ENCODE results near the gene NKX2-1. TPM values are rescaled to one million over a fixed set of nuclear protein-coding genes. Genes with fewer than 3 reads are reported as not detected.

Gene NKX2-1
- total RNA-seq, 1 donor from 2014 or later, result not detected

DNA sequence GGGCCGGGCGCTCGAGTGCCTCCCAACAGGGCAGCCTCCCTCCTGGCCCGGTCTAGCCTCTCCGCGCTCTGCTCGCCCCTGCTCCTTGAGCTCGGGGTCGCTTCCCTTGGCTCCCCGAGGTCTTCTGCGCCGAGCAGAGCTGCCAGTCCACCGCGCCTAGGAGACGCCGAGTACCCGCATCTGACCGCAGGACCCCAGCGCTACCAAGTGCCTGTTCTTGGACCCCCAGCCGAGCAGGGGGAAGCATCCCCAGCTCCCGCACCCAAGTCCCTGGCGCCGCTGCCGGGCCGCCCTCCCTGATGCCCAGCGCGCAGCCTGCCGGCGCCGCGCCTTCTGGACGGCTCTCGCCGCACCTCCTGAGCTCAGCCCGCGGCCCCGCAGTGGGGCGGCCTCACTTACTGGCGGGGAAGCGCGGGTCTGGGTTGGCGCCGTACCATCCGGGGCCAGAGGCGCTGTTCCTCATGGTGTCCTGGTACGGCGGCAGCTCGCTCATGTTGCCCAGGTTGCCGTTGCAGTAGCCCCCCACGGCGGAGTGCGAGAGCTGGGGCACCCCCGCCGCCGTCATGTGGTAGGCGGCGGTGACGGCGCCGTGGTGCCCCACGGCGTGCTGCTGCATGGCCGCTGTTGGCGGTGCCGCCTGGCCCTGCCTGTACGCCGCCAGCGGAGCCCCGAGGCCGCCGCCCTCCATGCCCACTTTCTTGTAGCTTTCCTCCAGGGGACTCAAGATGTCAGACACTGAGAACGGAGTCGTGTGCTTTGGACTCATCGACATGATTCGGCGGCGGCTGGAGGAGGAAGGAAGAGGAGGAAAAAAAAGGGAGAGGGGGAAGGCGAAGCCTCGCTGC lies 1.2 kb downstream of the NKX2-1 start:
- intact Hi-C loops (cut with DNase I), result loop anchor here (10.0 kb wide), 1 partner anchor 146 kb away; the partner anchor contains the start of gene PAX9
- no peaks in the 10 kb centered on the region for H3K9me3 ChIP-seq
- no peak for DNase-seq (ENCODE audit: low spot score in 2 of 2)
- H3K4me1 ChIP-seq, result peaks cover 6 to 32% of the 10 kb centered on the region in 2 donors
- peaks cover 36% of the 10 kb centered on the region for H3K27me3 ChIP-seq
- peak overlapping the region; percentile 48 to 52 for H3K4me3 ChIP-seq
- H3K27ac ChIP-seq, result no peak overlapping the region
- no peaks in the 10 kb centered on the region for H3K36me3 ChIP-seq
- no peak for TF ChIP-seq CTCF (IDR thresholded peaks at IDR 0.05)

DNA sequence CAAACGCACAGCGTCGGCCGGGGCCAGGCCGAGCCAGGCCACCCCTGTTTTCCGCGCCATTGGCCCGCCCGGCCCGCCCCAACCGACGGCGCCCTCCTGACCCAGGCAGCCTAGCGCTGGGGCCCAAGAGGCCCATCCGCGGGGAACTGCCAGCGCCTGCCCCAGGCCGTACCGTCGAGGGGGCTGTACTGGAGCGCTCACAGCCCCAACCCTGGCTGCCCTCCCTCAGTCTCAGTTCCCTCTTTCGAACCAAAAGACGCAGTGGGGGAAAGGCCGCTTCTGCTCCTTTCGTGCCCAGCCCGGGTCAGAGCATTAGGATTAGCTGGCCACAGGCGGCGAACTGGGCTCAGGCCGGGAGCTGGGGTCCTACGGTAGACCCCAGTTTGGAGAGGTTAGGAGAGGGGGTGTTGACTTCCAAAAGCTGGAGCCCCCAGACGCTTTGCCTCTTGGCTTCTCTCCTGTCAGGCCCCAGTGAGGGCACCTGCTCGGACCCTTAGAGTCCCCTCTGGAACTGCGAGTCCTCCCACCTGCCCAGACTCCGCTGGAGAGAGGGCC lies 1.9 kb downstream of the NKX2-1 start:
- peaks cover 6 to 32% of the 10 kb centered on the region in 2 donors for H3K4me1 ChIP-seq
- intact Hi-C loops (cut with DNase I), result loop anchor here (10.0 kb wide), 1 partner anchor 147 kb away; the partner anchor contains the start of gene PAX9
- H3K27ac ChIP-seq, result no peak overlapping the region
- DNase-seq (ENCODE audit: low spot score in 2 of 2), result no peak
- TF ChIP-seq CTCF (IDR thresholded peaks at IDR 0.05), result no peak
- H3K36me3 ChIP-seq, result no peaks in the 10 kb centered on the region
- H3K27me3 ChIP-seq, result peaks cover 36% of the 10 kb centered on the region
- H3K9me3 ChIP-seq, result no peaks in the 10 kb centered on the region
- H3K4me3 ChIP-seq, result no peak overlapping the region

GRCh38 chr14:36517242-36518030 lies 2.6 kb downstream of the NKX2-1 start:
- Histone ChIP-seq H3K27me3 (peaks cover 36% of the 10 kb centered on the region), H3K4me3 (no peak overlapping the region), H3K9me3 (no peaks in the 10 kb centered on the region), H3K27ac (no peak overlapping the region), H3K36me3 (no peaks in the 10 kb centered on the region), H3K4me1 (peaks cover 6 to 29% of the 10 kb centered on the region in 2 donors)
- intact Hi-C loops (cut with DNase I), result loop anchor here (10.0 kb wide), 1 partner anchor 147 kb away; the partner anchor contains the start of gene PAX9
- no peak for TF ChIP-seq CTCF (IDR thresholded peaks at IDR 0.05)
- DNase-seq (ENCODE audit: low spot score in 2 of 2), result no peak

DNA sequence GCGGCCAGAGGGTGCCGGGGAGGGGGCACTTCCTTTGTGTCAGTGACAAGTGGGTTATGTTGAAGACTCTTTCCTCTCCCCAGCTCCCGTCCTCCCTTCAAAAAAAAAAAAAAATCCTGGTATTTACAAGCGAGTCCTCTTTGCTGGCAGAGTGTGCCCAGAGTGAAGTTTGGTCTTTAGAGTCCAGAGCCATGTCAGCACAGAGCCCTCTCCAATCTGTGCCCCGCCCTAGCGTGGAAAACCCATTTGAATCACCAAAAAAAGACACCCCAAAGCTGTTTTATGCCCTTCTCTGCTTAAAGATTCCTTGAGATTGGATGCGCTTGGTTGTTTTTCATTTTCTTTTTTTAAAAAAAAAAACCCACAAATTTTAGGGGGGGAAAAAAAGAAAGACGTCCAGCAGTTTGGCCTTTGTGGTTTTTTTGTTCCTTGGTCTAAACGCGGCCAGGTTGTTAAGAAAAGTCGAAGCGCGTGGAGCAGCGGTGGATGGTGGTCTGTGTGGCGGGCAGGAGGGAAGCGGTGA lies 3.3 kb downstream of the NKX2-1 start:
- Histone ChIP-seq H3K4me1 (peaks cover 6 to 29% of the 10 kb centered on the region in 2 donors), H3K4me3 (no peak overlapping the region), H3K9me3 (no peaks in the 10 kb centered on the region), H3K36me3 (no peaks in the 10 kb centered on the region), H3K27ac (no peak overlapping the region), H3K27me3 (peaks cover 31% of the 10 kb centered on the region)
- no peak for TF ChIP-seq CTCF (IDR thresholded peaks at IDR 0.05)
- intact Hi-C loops (cut with DNase I), result loop anchor here (10.0 kb wide), 1 partner anchor 148 kb away; the partner anchor contains the start of gene PAX9
- DNase-seq (ENCODE audit: low spot score in 2 of 2), result no peak

All from ascending aorta (tissue), 2 donors.